Suppressor macrophage (primary cell): ENCODE results near the gene CSTA.
A peak's percentile ranks its signal among the peaks of the same experiment; 100 is the strongest.

ENCODE experiments used
- DNase-seq, 4 experiments: peaks; one replicate each; pipeline ENCODE4 v3.0.0-alpha.2; 2020 to 2022

CSTA gene

DNA sequence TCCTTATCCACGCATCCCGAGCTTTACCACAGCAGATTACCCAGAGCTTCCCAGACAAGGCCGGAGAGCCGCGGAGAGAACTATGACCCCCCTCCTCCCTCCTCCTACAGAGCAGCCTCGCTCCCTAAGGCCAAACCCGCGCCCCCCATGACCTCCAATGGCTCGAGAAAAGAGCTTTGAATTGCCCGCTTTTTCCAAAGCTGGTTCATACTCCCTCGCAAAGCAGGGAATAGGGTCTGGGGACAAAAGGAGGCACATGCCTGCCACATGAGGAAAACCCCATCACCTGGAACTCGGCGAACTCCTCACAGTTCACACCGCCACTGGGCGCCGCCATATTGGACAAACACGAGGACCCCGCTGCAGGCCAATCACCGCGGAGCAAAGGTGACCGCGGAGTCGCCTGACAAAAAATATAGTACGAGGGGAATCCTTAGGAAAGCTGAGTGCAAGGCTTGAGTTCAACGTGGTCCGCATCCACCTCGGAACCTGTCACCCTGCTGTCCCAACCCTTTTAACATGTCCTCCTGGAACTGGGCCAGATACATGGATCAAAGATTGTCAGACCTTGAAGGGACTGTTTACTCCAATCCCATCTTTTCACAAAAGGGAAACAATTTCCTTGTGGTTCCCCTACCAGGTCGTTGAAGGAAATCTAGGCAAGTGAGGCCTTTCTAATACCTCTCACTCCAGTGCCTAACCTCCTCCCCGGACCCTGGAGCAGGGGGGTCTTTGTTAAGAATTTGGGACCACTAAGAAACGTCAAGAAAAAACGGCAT, 58.0 kb downstream of the CSTA start, which contains the start of gene MIX23:
TSS of gene MIX23 (minus strand) at position 344 of the 779 bp plus-strand sequence. CDS start at position 337, 7 bp downstream.
- DNase-seq, result peak; percentile 87 to 93 (median 90)

DNA sequence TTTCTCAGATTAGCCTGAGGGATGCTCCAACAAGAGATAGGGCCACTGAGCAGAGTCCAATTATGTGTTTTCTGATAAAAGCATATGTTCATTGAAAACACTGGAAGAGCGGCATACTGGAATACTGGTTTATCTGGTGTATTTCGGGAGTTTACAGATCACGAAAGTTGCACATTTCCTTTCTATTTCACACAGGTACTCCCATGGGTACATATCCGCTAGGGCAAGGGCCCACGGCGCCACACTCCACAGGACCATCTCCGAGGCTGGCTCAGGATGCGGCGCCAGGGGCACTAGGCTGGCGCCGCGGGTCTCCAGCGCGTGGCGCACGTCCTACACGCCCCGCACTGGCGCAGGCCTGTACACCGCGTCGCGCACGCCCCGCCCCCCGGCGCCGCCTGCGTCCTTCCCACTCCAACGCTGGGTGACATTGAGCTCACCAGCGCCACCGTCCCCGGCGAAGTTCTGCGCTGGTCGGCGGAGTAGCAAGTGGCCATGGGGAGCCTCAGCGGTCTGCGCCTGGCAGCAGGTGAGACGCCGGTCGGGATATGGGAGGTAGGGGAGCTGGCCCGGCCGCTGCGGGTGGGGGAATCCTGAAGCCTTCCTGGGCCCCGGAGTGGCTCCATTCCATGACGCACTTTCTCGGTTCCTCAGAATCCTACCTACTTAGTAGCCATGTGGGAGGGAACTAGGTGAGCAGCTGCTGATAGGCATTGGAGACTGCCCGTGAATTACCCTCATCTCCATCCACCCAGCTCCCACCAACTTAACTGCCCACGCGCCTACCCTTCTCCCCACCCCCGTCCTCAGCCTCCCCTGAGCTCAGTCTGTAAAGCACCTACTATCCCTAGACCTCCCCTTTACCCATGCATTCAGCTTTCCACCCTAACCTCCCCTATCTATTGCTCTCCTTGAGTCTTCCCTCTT, 59.0 kb downstream of the CSTA start, which contains the start of gene FAM162A:
TSS of gene FAM162A (plus strand) at position 412 of the 927 bp plus-strand sequence. CDS start at position 496, 84 bp downstream.
- peak; percentile 96 to 98 (median 97) for DNase-seq

DNA sequence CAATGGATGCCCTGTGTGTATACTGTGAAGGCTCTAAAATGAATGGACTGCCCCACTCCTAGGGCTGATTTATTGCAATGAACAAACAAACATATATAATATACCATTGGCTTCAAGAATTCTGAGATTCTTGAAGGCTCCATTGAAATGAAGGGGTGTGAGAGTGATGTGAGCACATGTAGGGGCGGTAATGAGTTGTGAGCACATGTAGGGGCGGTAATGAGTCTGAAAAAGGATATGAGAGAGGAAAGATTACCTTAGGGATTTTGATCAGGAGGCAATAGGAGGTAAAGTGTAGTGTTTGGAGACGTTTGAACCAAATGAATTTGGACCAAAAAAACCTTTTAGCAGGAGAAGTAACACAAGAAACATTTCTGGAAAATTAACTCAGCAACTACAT, 62.7 kb downstream of the CSTA start:
- no peak for DNase-seq

DNA sequence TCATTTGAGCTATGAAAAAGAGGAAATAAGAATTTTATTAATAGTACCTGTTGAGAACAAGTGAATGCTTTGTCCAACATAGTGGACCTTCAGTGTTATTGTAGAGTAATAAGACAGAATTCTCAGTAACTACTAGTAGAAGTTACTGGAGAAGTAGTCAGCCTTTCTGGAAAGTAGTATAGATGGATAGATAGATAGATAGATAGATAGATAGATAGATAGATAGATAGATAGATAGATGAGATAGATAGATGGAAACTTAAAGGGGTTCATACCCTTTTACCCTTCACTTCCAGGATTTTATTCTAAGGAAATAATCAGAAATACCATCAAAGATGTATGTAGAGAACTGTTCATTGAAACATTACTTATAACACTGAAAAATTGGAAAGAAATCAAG, 64.1 kb downstream of the CSTA start:
- no peak for DNase-seq

DNA sequence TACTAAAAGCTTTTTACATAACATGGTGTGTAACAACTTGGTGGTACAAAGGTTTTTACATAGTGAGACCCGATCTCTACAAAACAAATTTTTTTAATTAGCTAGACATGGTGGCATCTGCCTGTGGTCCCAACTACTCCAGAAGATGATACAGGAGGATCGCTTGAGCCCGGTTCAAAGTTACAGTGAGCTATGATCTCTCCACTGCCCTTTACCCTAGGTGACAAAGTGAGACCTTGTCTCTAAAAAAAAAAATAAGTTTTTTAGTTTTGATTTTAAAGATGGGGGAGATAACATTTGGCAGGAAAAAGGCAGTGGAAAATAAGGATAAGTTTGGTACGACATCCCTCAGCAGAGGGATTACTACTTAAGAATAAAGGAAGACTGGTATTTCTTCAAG, 64.8 kb downstream of the CSTA start:
- no peak for DNase-seq

DNA sequence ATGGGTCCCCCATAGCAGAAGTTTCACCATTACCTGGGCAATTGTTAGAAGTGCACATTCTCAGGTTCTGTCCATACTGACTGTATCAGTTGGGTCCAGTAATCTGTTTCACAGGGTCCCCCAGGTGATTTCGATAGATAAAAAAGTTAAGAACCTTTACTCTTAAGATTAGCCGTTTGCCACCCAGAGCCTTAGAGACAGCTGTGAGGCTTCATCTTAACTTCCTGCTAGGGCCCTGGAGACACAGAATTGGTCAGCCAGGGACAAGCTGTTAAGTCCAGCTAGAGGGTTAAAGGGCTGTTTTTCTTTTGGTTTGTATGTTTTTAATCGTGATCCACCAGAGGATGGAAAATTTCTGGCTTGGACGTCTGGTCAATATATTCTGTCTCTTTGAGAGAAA, 65.6 kb downstream of the CSTA start:
- DNase-seq, result no peak
